NCI-H82 treated with DMSO at 0.1 percent for 48 hours (cell line): ENCODE measurements around the gene PRDM10.
A peak's percentile ranks its signal among the peaks of the same experiment; 100 is the strongest.
"Not testable (repeated sequence)": the region's sequence is repeated elsewhere in the genome, so short reads cannot be mapped to it uniquely, and the experiment has no call there.

Experiments used
- DNase-seq: peaks from one replicate; lab custom pipeline; 2025; ENCODE audit not compliant: unreplicated experiment; lab: John Stamatoyannopoulos, UW

PRDM10 gene

DNA sequence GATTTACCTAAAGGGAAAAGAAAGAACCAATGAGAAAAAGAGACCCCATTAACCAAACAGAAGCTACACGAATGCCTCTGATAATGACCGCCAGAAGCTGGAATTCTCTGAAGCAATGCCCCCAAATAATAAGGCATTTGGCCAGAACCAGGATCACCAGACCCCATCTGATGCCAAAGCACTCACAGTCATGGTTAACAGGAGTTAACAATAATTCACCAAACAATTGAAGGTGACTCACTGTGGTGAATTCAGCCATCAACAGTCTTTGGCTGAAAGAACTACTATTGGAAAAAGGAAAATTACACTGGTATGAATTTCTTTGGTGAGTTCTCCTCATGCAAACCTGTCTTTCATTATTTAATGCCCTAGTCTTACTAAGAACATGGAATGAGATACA is 85.4 kb downstream of the PRDM10 start:
- DNase-seq, result no peak

DNA sequence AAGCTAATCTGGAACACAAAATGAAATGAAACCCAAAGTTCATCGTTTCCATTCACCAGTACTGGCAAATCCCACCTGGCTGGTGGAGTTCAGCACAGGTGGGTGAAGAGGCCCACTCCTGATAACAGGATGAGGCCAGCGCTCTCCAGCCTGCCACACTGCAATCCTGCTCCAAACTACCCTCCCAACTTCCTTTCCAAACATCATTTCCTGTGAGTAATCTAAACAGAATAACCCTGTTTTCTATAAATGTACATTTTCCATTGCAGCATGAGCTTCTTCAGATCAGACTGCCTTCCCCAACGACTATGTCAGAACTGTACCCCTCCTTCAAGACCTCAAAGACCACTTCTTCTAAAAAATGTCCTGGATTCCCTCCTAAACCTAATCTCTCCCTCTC is 91.3 kb downstream of the PRDM10 start:
- no peak for DNase-seq

DNA sequence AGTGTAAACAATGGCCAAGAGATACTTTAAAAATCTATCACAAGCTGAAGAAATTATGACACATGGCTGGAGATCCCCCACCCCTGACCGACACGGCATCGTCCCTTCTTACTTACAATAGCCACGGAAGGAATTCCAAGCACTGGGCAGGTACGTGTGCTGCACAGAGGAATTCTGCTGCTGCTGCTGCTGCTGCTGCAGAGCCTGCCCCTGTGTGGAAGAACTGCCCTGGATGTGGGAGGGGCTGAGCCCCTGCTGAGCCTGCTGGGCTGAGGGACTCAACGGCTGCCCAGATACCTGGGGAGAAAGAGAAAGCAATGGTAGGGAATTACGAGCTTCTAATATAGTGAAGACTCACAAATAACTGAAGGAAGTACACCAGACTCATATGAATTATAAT is 92.3 kb downstream of the PRDM10 start:
- DNase-seq, result no peak

DNA sequence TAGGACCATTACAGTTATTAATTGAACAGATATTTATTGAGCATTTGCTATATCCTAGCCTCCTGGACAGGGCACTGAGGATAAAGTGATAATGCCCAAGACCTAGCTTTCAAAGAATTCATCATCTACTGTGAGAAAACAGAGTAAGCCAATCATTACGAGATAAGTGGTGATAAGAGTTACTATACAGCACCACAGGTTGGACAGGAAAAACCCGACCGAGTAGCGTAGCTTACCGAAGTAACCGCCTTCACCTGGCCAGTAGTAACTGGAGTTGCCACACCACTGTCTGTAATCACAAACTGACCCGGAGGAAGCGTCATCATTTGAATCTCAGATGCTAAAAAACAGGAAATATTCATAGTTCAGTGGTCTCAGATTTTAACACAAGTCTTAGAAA is 97.2 kb downstream of the PRDM10 start:
- no peak for DNase-seq

DNA sequence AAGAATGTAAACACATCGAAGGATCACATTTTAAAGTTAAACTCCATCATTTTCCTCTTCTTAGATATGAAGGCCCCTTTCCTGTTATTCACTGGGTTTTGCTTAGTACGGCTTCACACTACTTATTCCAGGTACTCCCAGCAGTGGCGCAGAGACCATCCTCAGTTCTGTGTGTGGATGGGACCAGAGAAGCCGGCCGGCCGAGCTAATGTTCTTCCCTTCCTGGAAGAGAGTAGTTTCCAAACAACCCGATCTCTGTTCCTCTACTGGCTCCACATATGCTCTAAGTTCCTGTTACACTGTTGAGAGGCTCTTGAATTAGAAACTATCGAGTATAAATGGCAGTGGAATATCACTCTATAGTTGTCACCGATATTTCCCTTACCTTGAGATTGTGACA is 106.6 kb downstream of the PRDM10 start:
- no peak for DNase-seq

DNA sequence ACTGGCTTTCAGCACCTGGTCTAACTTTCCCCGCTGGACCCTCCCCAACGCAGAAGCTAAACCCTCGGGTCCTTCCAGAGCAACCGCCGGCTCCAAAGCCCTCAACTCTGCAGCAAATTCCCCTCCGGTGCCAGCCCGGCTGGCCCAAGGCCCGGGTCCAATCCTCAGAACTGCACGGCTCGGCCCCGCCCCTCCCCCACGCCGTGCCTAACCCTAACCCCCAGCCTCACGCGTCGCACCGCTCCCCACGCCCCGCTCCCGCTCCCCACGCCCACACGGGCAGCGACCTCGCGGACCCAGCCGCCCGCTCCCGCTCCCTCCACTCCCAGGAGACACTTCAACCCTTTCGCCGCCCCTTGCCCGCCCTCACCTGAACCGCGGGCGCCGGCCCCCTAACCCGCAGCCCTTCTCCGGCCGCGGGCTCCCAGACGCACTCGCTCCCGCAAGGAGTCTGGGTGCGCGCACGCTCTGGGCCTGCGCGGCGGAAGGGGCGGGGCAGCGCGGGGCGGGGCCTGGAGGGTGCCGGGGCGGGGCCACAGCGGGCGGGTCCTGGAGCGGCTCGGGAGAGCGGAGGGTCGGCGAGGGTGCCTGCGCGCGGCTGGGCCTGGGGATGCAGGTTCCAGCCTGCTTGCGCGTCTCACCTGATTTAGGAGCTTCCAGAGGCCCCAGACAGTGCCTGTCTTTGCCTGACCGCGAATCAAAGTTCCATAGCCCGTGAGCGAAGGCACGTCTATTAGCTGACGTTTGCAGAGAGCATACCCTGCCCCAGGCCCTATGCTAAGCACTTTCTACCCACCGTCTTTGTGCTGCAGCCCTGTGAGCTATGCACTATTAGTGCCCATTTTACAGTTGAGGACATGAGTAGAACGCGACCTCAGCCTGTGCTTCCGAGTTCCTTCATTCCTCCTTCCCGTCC is 107.3 kb downstream of the PRDM10 start, which contains the start of gene NFRKB:
TSS of gene NFRKB (minus strand) at position 453 of the 916 bp plus-strand sequence. CDS start 2,729 bp downstream, outside the sequence.
- DNase-seq, result peak; percentile 30

DNA sequence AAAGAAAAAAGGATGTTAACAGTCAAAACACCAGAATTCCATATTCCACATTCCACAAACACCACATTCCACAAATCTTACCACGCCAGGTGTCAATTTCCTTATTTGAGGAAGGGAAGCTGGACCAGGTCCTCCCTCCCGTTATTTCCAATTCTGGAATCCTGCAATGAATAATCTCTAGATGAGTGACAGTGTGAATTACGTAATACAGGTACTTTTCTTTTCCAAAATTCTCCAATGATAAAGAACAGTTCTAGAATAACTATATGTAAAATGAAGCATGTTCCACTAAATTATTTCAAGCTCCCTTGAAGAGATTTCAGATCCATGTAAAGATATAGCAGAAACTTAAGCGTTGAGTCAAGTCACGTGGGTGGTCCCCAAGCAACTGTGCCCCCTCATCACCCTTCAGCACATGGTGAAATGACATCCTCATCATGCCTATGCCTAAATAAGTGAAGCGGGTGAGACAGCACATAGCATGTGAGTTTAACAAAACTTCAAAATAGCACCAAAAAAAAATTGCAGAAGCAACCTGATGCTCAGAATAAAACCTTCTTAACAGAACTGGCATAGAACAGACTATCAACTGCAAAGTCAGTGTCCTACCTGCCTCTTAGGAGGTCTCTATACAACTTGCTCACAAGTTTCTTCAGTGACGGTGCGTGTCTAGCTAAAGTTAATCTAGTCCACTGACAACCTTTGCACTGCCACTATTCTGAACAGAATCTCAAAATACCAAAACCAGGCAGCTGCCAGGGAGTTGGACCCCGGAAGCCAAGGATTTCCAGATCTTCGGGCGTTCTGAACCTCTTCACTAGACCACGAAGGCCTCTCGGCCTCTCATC is 108.1 kb downstream of the PRDM10 start:
- no peak for DNase-seq

DNA sequence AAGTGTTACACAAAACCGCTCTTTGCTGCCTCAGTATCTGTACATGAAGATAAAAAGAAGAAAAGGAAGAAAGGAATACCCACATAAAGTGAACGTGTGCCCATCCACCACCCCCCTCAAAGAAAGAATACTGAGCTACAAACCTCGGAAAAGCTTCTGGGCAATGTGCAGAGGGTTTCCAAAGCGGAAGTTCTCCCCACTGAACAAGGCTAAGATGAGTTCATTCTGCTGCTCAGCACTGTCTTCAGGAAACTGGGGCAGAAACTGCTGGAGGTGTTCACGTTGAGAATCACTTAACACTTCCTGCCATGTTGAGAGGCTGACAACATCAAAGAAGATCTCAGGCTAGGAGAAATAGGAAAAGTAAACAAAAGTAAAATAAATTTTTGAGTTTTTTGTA is 114.2 kb downstream of the PRDM10 start:
- no peak for DNase-seq

DNA sequence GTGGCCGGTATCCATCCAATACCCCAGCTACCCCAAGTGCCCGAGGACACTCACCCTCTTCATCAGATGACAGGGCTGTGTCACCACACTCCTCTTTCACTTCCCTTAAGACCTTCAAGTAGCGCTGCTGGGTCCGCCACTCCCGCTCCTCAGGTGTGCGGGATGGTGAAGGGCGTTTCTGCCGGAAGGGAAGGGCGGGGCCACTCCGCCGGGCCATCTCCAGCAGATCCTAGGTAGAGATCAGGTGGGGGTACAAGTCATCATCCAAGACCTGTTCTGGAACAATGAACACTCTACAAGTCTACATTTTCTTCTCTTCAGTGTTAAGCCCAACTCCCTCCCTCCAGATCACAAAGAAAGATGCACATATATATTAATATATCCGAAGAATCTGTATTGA is 117.3 kb downstream of the PRDM10 start:
- DNase-seq, result no peak

- DNase-seq, result no peak
These were observed 118.1 kb downstream of the PRDM10 start for GRCh38 chr11:129884581-129884980.

DNA sequence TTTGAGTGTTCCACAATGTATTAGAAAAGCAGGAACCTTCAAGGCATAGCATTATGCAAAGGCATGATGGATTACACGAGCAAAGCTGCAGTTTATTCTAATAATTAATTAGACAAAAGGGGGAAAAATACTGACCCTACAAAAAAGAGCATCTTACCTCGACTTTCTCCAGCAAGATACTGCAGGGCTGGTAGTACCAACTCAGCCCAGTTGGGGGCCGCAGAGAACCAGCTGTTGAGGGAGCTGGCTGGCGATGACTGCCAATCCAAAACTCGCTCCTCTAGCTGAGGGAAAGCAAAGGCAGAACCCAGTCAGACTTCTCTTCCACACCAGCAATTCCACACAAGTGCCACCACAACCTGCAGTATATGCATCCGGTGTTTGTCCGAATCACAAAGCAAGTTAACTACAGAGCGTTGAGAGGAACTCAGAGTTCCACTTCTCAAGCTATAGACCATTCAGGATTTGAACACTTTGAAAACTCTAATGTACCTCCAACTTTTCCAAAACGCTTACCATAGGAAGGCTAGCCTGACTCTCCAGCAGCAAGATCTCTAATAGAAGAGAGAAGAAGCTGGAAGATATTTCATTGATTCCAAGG is 121.0 kb downstream of the PRDM10 start:
- no peak for DNase-seq

GRCh38 chr11:129880311-129880710 is 122.3 kb downstream of the PRDM10 start:
- no peak for DNase-seq

- DNase-seq, result no peak
These were observed 130.7 kb downstream of the PRDM10 start for GRCh38 chr11:129871914-129872313.

- DNase-seq, result not testable (repeated sequence)
These were observed 134.0 kb downstream of the PRDM10 start for GRCh38 chr11:129868626-129869025.

GRCh38 chr11:129866311-129866710 is 136.3 kb downstream of the PRDM10 start:
- DNase-seq, result no peak

DNA sequence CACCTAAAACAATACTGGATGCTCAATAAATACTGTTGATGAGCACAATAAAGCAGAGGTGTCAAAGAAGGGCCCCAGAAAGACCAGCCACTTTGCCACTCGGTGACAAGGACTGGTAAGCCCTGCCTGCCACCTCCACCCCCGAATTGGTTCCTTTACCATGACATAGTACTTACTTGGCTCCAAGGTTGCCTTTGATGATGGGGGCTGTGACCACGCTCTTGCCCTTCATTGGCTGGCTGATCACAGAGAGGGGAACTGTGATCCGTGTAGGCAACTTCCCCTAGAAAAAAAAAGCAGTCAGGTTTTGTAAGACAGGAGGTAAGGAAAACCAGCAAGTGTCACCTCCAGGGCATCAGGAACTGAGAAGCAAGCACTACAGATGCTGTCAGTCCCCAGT is 136.9 kb downstream of the PRDM10 start:
- DNase-seq, result no peak

DNA sequence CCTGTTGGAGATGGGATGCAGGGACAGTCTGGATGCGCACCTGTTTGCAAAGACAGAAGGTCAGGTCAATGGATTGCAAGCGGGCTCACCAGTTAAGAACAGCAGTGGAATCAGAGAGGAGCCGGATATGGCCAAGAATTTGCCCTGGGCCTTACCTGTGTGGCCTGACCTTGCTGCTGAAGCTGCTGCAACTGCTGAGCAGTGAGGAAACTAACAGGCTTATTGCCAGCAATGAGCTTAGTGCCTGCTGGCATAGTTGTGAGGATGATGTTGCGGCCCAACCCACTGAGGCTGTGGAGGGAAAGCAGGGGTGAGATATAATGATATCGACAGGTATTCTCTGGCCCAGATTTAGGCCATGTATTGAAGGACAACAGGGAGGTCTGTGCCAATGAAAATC is 137.8 kb downstream of the PRDM10 start:
- no peak for DNase-seq

- no peak for DNase-seq
These were observed 140.7 kb downstream of the PRDM10 start for GRCh38 chr11:129861702-129862522.

- DNase-seq, result no peak
These were observed 146.6 kb downstream of the PRDM10 start for GRCh38 chr11:129856036-129856435.

DNA sequence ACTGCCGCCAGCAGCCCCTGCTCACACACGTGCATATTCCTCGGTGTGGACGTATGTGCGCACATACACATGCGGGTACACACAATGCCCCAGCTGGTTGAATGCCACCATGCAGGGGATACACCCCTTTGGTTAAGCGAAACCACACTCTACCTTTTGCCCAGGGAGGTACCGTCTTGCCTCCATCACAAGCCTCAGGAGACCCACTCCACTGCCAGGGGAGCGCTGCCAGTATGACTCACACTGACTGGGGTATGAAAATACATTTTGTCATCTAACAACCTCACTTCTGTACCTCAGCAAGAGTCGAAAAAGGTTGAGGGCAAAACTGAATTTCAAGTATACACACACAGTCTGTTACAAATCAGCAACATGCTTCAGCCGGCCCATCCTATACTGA is 147.5 kb downstream of the PRDM10 start:
- no peak for DNase-seq
